RWPE1 (cell line): Measurements from ENCODE around the gene AGAP1.

Source experiments
- CTCF ChIA-PET: fragments of 350-600 bp; sonication (Branson Sonifier 250); formaldehyde crosslinking; extraction: SDS; loops from one replicate; lab custom pipeline; 2021; lab: Yijun Ruan, JAX
- POLR2A ChIA-PET: fragments of 400-600 bp; formaldehyde crosslinking; extraction: SDS; loops from one replicate; lab custom pipeline; 2020; ENCODE audit warnings: antibody characterized with exemption; ENCODE audit not compliant: low non-redundant PET; lab: Yijun Ruan, JAX
- DNase-seq: peaks from one replicate; pipeline ENCODE4 v3.0.0; 2012; ENCODE audit warnings: low spot score
- H3K27ac ChIP-seq: fragments of 450-650 bp; 2 replicates; pipeline ENCODE4 v1.5.1; 2017
- CTCF ChIP-seq: fragments of 450-650 bp; conservative IDR thresholded peaks from 2 replicates; pipeline ENCODE4 v1.5.1; 2017; ENCODE audit warnings: low read depth, mild to moderate bottlenecking

AGAP1 gene

GRCh38 chr2:235876099-235876679 is 382.3 kb downstream of the AGAP1 start:
- no peak overlapping the region for H3K27ac ChIP-seq
- POLR2A ChIA-PET = no interaction called here
- CTCF ChIA-PET = interaction anchor here (0.7 to 1.0 kb wide), 2 partner anchors 22 to 96 kb away, joined by 3 read pairs; no protein-coding TSS in a partner anchor
- no peak for DNase-seq
- TF ChIP-seq CTCF = no peak

- CTCF ChIA-PET = no interaction called here
- no peak for TF ChIP-seq CTCF
- no peak overlapping the region for H3K27ac ChIP-seq
- POLR2A ChIA-PET = no interaction called here
- no peak for DNase-seq
Observed at GRCh38 chr2:235877275-235877802, 383.5 kb downstream of the AGAP1 start.

- POLR2A ChIA-PET = no interaction called here
- CTCF ChIA-PET = no interaction called here
Observed at GRCh38 chr2:235879116-235879515, 385.3 kb downstream of the AGAP1 start.

GRCh38 chr2:235883675-235884074 is 389.8 kb downstream of the AGAP1 start:
- POLR2A ChIA-PET = no interaction called here
- no peak for TF ChIP-seq CTCF
- CTCF ChIA-PET = no interaction called here
- DNase-seq = no peak
- no peak overlapping the region for H3K27ac ChIP-seq

More at GRCh38 chr2:235879116-235879515, 385.3 kb downstream of the AGAP1 start:
- DNase-seq = no peak
- TF ChIP-seq CTCF = no peak
- no peak overlapping the region for H3K27ac ChIP-seq

- DNase-seq = no peak
- ChIA-PET CTCF (interaction anchor here (0.8 to 1.2 kb wide), 2 partner anchors 12 to 16 kb away, joined by 3 to 4 read pairs; no protein-coding TSS in a partner anchor), POLR2A (interaction anchor here (0.6 kb wide), 1 partner anchor 28 kb away, joined by 3 read pairs; no protein-coding TSS in a partner anchor)
- TF ChIP-seq CTCF = no peak
- H3K27ac ChIP-seq = no peak overlapping the region
Observed at GRCh38 chr2:235889302-235889630, 395.4 kb downstream of the AGAP1 start.

- H3K27ac ChIP-seq = no peak overlapping the region
- ChIA-PET CTCF (no interaction called here), POLR2A (no interaction called here)
- no peak for TF ChIP-seq CTCF
- DNase-seq = no peak
Observed at GRCh38 chr2:235893129-235893698, 399.4 kb downstream of the AGAP1 start.
